ENCODE data around the gene PDXK.

DNA sequence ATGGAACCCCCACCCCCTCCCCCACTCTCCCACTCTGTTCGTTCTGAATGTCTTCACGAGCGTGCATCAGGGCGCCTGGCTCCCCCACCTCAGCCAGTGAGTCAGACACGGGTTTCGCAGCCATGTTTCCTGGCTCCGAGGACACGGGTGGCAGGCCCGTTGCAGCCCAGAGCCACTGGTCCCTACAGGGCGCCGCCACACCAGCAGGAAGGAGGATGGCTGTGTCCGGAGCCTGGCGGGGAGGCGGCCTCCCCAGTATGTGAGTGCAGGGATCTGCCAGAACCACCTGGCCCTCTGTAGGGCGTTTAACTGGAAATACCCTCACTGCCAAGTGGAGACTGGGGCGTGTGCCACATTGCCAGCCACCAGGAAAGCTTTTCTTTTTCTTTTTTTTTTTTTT, 38.7 kb downstream of the PDXK start:
- TF ChIP-seq USF2 (IDR thresholded peaks at IDR 0.05; ENCODE audit: low read length): no peak
- TF ChIP-seq, protein P1, sequence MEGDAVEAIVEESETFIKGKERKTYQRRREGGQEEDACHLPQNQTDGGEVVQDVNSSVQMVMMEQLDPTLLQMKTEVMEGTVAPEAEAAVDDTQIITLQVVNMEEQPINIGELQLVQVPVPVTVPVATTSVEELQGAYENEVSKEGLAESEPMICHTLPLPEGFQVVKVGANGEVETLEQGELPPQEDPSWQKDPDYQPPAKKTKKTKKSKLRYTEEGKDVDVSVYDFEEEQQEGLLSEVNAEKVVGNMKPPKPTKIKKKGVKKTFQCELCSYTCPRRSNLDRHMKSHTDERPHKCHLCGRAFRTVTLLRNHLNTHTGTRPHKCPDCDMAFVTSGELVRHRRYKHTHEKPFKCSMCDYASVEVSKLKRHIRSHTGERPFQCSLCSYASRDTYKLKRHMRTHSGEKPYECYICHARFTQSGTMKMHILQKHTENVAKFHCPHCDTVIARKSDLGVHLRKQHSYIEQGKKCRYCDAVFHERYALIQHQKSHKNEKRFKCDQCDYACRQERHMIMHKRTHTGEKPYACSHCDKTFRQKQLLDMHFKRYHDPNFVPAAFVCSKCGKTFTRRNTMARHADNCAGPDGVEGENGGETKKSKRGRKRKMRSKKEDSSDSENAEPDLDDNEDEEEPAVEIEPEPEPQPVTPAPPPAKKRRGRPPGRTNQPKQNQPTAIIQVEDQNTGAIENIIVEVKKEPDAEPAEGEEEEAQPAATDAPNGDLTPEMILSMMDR (IDR thresholded peaks at IDR 0.05; ENCODE audit: control extremely low read depth in 1 of 3, insufficient read depth in 1 of 3, low read depth in 1 of 3, low read length in 3 of 3): no peak
- TF ChIP-seq EP300 (IDR thresholded peaks at IDR 0.05; ENCODE audit: borderline replicate concordance in 1 of 2, low read depth in 2 of 2, low read length in 2 of 2): no peak
- TF ChIP-seq ZNF274 (IDR thresholded peaks at IDR 0.05; ENCODE audit: borderline replicate concordance, extremely low read depth, low read length): no peak

Data from H1 (cell line).